Neural cell (in vitro differentiated cells): ENCODE data around the gene RHBDF2. TPM values are rescaled to one million over a fixed set of nuclear protein-coding genes. Genes with fewer than 3 reads are reported as not detected.

Experiments used
- H2AFZ ChIP-seq: fragments of 200-600, 300-800 bp; sonication (generic), shearing (Covaris generic); 2 replicates; pipeline ENCODE4 v1.6.0; 2014; ENCODE audit warnings: low read depth, mild to moderate bottlenecking, antibody characterized with exemption, low read length, moderate library complexity
- H3F3A ChIP-seq: fragments of 200-600 bp; shearing (Covaris generic); 2 replicates; pipeline ENCODE4 v1.6.1; 2016; ENCODE audit warnings: mild to moderate bottlenecking, moderate library complexity, mixed read lengths, antibody characterized with exemption, low read length; ENCODE audit not compliant: insufficient read depth, poor library complexity, severe bottlenecking
- H3K27ac ChIP-seq: fragments of 200-600, 300-800 bp; sonication (generic), shearing (Covaris generic); 2 replicates; pipeline ENCODE4 v1.5.1; 2014; ENCODE audit warnings: mild to moderate bottlenecking, low read length, moderate library complexity
- H3K27me3 ChIP-seq: fragments of 300-800, 200-600 bp; sonication (generic), shearing (Covaris generic); 2 replicates; pipeline ENCODE4 v1.6.0; 2014; ENCODE audit warnings: mild to moderate bottlenecking, low read depth, low read length, moderate library complexity; ENCODE audit not compliant: insufficient read depth
- H3K36me3 ChIP-seq: fragments of 300-800, 200-600 bp; sonication (generic), shearing (Covaris generic); 2 replicates; pipeline ENCODE4 v1.5.1; 2014; ENCODE audit warnings: mild to moderate bottlenecking, antibody characterized with exemption, low read length, moderate library complexity; ENCODE audit not compliant: insufficient read depth
- H3K4me2 ChIP-seq: fragments of 300-800, 200-600 bp; sonication (generic), shearing (Covaris generic); 2 replicates; pipeline ENCODE4 v1.6.0; 2014; ENCODE audit warnings: mild to moderate bottlenecking, low read length
- H3K4me3 ChIP-seq: fragments of 300-800, 200-600 bp; sonication (generic), shearing (Covaris generic); 2 replicates; pipeline ENCODE4 v1.5.1; 2014; ENCODE audit warnings: mild to moderate bottlenecking, low read length, moderate library complexity
- H3K79me2 ChIP-seq: fragments of 200-600 bp; shearing (Covaris generic); replicated peaks from 2 replicates; pipeline ENCODE4 v1.6.0; 2014; ENCODE audit warnings: mild to moderate bottlenecking, low read length, moderate library complexity; ENCODE audit not compliant: insufficient read depth
- H3K9ac ChIP-seq: fragments of 300-800, 200-600 bp; sonication (generic), shearing (Covaris generic); 2 replicates; pipeline ENCODE4 v1.6.1; 2016; ENCODE audit warnings: mild to moderate bottlenecking, low read length, mixed read lengths
- H3K9me2 ChIP-seq: fragments of 200-600 bp; shearing (Covaris generic); 2 replicates; pipeline ENCODE4 v1.6.1; 2016; ENCODE audit warnings: mild to moderate bottlenecking, low read length, mixed read lengths; ENCODE audit not compliant: insufficient read depth
- H3K9me3 ChIP-seq: fragments of 200-600, 300-800 bp; sonication (generic), shearing (Covaris generic); 2 replicates; pipeline ENCODE4 v1.6.1; 2016; ENCODE audit warnings: mild to moderate bottlenecking, mixed run types, low read length, moderate library complexity, mixed read lengths
- H4K20me1 ChIP-seq: fragments of 200-600 bp; shearing (Covaris generic); 2 replicates; pipeline ENCODE4 v1.6.1; 2016; ENCODE audit warnings: mild to moderate bottlenecking, mixed run types; ENCODE audit not compliant: insufficient read depth
- CTCF ChIP-seq: fragments of 450-650 bp; IDR thresholded peaks from 2 replicates; pipeline ENCODE4 v1.5.1; 2014; ENCODE audit warnings: antibody characterized with exemption, mild to moderate bottlenecking, moderate library complexity; ENCODE audit not compliant: poor library complexity, severe bottlenecking
- EP300 ChIP-seq: fragments of 450-650 bp; conservative IDR thresholded peaks from 2 replicates; pipeline ENCODE4 v1.6.1; 2014; ENCODE audit warnings: antibody characterized with exemption, mild to moderate bottlenecking, moderate library complexity; ENCODE audit not compliant: poor library complexity, severe bottlenecking
- EZH2 ChIP-seq: fragments of 200-600, 300-800 bp; shearing (Covaris generic), sonication (generic); IDR thresholded peaks from 2 replicates; pipeline ENCODE4 v1.6.1; 2014; ENCODE audit warnings: antibody characterized with exemption, low read length, borderline replicate concordance, mild to moderate bottlenecking; ENCODE audit not compliant: insufficient read depth, poor library complexity, severe bottlenecking
- MXI1 ChIP-seq: fragments of 450-650 bp; conservative IDR thresholded peaks from 2 replicates; pipeline ENCODE4 v1.6.1; 2014; ENCODE audit warnings: antibody characterized with exemption, mild to moderate bottlenecking; ENCODE audit not compliant: poor library complexity, severe bottlenecking
- POLR2AphosphoS5 ChIP-seq: IDR thresholded peaks from 2 replicates; pipeline ENCODE4 v1.6.1; 2012
- RAD21 ChIP-seq: fragments of 450-650 bp; conservative IDR thresholded peaks from 2 replicates; pipeline ENCODE4 v1.6.1; 2014; ENCODE audit warnings: antibody characterized with exemption, mild to moderate bottlenecking, moderate library complexity
- REST ChIP-seq: IDR thresholded peaks from 2 replicates; pipeline ENCODE4 v1.6.1; 2012; ENCODE audit warnings: borderline replicate concordance
- SMC3 ChIP-seq: fragments of 450-650 bp; conservative IDR thresholded peaks from 2 replicates; pipeline ENCODE4 v1.6.1; 2014; ENCODE audit warnings: antibody characterized with exemption, mild to moderate bottlenecking, moderate library complexity; ENCODE audit not compliant: poor library complexity
- TAF1 ChIP-seq: IDR thresholded peaks from 2 replicates; pipeline ENCODE4 v1.6.1; 2012; ENCODE audit warnings: low read depth
- polyA plus RNA-seq: library from polyadenylated mRNA; depleted of rRNA; stranded (reverse); fragments of >200 nt; gene quantifications from 2 replicates; pipeline ENCODE4 v1.2.3, GENCODE V29; 2014

Gene RHBDF2
- polyA plus RNA-seq, 1 donor from 2014 or later = not detected

GRCh38 chr17:76499267-76499667 is 2.0 kb downstream of the RHBDF2 start:
- no peak overlapping the region for H3K4me3 ChIP-seq
- no peak for TF ChIP-seq RAD21
- TF ChIP-seq EZH2 = no peak
- no peak overlapping the region for H3K27ac ChIP-seq
- H3K9ac ChIP-seq = no peak overlapping the region
- no peak overlapping the region for H3K4me2 ChIP-seq
- H3F3A ChIP-seq = no peaks in the 10 kb centered on the region
- H4K20me1 ChIP-seq = no peaks in the 10 kb centered on the region
- no peaks in the 10 kb centered on the region for H3K36me3 ChIP-seq
- no peaks in the 10 kb centered on the region for H3K9me2 ChIP-seq
- H3K27me3 ChIP-seq = peaks cover 29% of the 10 kb centered on the region
- H3K9me3 ChIP-seq = no peaks in the 10 kb centered on the region
- no peaks in the 10 kb centered on the region for H3K79me2 ChIP-seq
- H2AFZ ChIP-seq = no peak overlapping the region

GRCh38 chr17:76498876-76499251 is 2.4 kb downstream of the RHBDF2 start:
- Histone ChIP-seq H3K9me2 (no peaks in the 10 kb centered on the region), H3K9me3 (no peaks in the 10 kb centered on the region), H3F3A (no peaks in the 10 kb centered on the region), H3K27ac (no peak overlapping the region), H3K9ac (peak overlapping the region; percentile 17), H4K20me1 (no peaks in the 10 kb centered on the region), H3K4me2 (no peak overlapping the region), H3K27me3 (peaks cover 29% of the 10 kb centered on the region), H3K36me3 (no peaks in the 10 kb centered on the region), H3K4me3 (no peak overlapping the region), H2AFZ (no peak overlapping the region), H3K79me2 (no peaks in the 10 kb centered on the region)
- TF ChIP-seq EP300 = no peak
- no peak for TF ChIP-seq EZH2
- no peak for TF ChIP-seq MXI1
- TF ChIP-seq TAF1 = no peak
- TF ChIP-seq POLR2AphosphoS5 = no peak
- no peak for TF ChIP-seq SMC3
- TF ChIP-seq CTCF = no peak
- no peak for TF ChIP-seq RAD21
- no peak for TF ChIP-seq REST
